Mucosa of descending colon (tissue), 3 donors: ENCODE data around the gene COL1A1. TPM values are rescaled to one million over a fixed set of nuclear protein-coding genes. Genes with fewer than 3 reads are reported as not detected.

Source experiments
- ATAC-seq: fragments of 200-7000 bp; cut with Tn5 transposase; one replicate; pipeline ENCODE4 v1.9.1; 2020; ENCODE audit warnings: mild to moderate bottlenecking, moderate library complexity
- DNase-seq, 3 donors: peaks; one replicate each; pipeline ENCODE4 v3.0.0-alpha.2; 2020
- H3K36me3 ChIP-seq: fragments of 200-600 bp; one replicate; pipeline ENCODE4 v1.8.0; 2021; ENCODE audit warnings: low read depth, mild to moderate bottlenecking
- H3K4me1 ChIP-seq: fragments of 200-600 bp; one replicate; pipeline ENCODE4 v1.8.0; 2021; ENCODE audit warnings: low read depth, mild to moderate bottlenecking
- H3K4me3 ChIP-seq: fragments of 200-600 bp; one replicate; pipeline ENCODE4 v1.8.0; 2021; ENCODE audit warnings: mild to moderate bottlenecking
- H3K9me3 ChIP-seq: fragments of 200-600 bp; one replicate; pipeline ENCODE4 v1.8.0; 2021; ENCODE audit warnings: mild to moderate bottlenecking
- CTCF ChIP-seq: fragments of 200-600 bp; IDR thresholded peaks from one replicate; pipeline ENCODE4 v1.8.0; 2022; ENCODE audit warnings: antibody characterized with exemption, mild to moderate bottlenecking
- intact Hi-C, 2 donors: fragments of 100-400 bp; cut with DNase I in 1 of 2; cut with micrococcal nuclease in 1 of 2; formaldehyde crosslinking; loops; one replicate each; pipeline versions ENCODE4 v1.11.0 to v1.11.1; 2022; cut with DNase I, micrococcal nuclease
- total RNA-seq, 3 donors: library from RNA; stranded (reverse); fragmentation: NEBNext Ultra II Directional in 2 of 3; extraction: Animal tissue kit (Norgen Biotek cat#: 25700) in 2 of 3; gene quantifications; one replicate each; pipeline versions ENCODE4 v1.2.1 to v1.2.4, GENCODE V29; 2021 to 2023
- donor health status: DM: no; HTN: no; CAD: no; lungs with moderate emphysema.
- donor health status: DM: no; HTN: no; CAD: no.
- donor health status: DM: no; HTN: yes; CAD: no.

The COL1A1 gene
- total RNA-seq, 3 donors from 2014 or later = 53.0 to 248 (median 160) TPM

DNA sequence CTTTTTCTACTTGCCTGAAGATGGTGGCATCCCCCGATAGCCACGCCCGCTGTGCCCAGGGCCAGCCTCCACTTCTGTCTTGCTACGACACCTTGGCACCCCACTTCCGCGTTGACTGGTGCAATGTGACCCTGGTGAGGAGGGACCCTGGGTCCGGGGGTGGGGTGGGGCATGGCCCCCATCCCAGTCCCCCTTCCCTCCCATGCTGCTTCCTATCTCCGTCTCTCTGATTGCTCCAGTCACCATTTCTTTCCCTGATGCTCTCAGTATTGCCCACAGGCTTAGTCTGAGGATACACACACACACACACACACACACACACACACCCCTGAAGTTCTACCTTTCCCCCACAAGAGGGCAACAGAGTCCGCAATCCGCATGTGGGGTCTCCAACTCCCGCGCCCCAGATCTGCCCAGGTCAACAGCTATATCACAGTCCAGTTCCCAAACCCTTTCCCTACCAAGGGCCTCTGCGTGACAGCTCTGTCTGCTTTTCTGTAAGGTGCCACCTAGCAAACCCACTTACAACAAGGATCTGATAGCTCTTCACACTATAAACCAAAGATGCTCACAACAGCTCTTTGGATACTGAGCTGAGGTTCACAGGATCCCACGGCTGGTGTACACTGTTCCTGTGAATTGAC is 32.2 kb downstream of the COL1A1 start:
- Histone ChIP-seq H3K4me1 (no peaks in the 10 kb centered on the region), H3K36me3 (no peaks in the 10 kb centered on the region), H3K4me3 (no peak overlapping the region), H3K9me3 (no peaks in the 10 kb centered on the region)
- peak; percentile 14 for TF ChIP-seq CTCF
- DNase-seq (peak in 2 of 3 donors; percentile 62 to 66), ATAC-seq (peak; percentile 78)
- intact Hi-C loops = loop anchor here in 1 of 2 donors (10.0 kb wide), 1 partner anchor 54 kb away; no protein-coding TSS in a partner anchor

GRCh38 chr17:50168319-50168718 is 33.1 kb downstream of the COL1A1 start:
- Histone ChIP-seq H3K4me3 (no peak overlapping the region), H3K36me3 (no peaks in the 10 kb centered on the region), H3K9me3 (no peaks in the 10 kb centered on the region), H3K4me1 (no peaks in the 10 kb centered on the region)
- no peak for TF ChIP-seq CTCF
- ATAC-seq = no peak
- intact Hi-C loops = loop anchor here in 1 of 2 donors (10.0 kb wide), 1 partner anchor 54 kb away; no protein-coding TSS in a partner anchor
- peak in 2 of 3 donors; percentile 15 to 49 for DNase-seq

DNA sequence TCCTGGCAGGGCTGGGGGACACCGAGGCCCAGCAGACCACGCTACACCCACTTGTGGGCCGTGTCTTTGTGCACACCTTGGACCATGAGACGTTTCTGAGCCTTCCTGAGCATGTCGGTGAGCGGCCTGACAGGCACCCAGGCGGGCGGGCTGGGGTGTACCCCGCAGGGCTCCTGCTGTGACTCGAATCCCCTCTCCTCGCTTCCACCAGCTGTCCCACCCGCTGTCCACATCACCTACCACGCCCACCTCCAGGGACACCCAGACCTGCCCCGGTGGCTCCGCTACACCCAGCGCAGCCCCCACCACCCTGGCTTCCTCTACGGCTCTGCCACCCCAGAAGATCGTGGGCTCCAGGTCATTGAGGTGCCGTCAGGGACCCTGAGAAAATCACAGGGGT is 34.1 kb downstream of the COL1A1 start:
- intact Hi-C loops = loop anchor here in 1 of 2 donors (10.0 kb wide), 1 partner anchor 53 kb away; no protein-coding TSS in a partner anchor
- DNase-seq = peak in 1 of 3 donors; percentile 52
- H3K9me3 ChIP-seq = no peaks in the 10 kb centered on the region
- H3K4me3 ChIP-seq = no peak overlapping the region
- H3K36me3 ChIP-seq = no peaks in the 10 kb centered on the region
- H3K4me1 ChIP-seq = no peaks in the 10 kb centered on the region
- TF ChIP-seq CTCF = no peak
- no peak for ATAC-seq

GRCh38 chr17:50166518-50167181 is 34.8 kb downstream of the COL1A1 start:
- Histone ChIP-seq H3K36me3 (no peaks in the 10 kb centered on the region), H3K9me3 (no peaks in the 10 kb centered on the region), H3K4me3 (no peak overlapping the region), H3K4me1 (peaks cover 3% of the 10 kb centered on the region)
- no peak for ATAC-seq
- no peak for TF ChIP-seq CTCF
- peak in 1 of 3 donors; percentile 17 for DNase-seq
- intact Hi-C loops = loop anchor here in 1 of 2 donors (10.0 kb wide), 1 partner anchor 52 kb away; no protein-coding TSS in a partner anchor

GRCh38 chr17:50165867-50166517 is 35.4 kb downstream of the COL1A1 start, which contains the start of gene SGCA:
TSS of gene SGCA (plus strand) at chr17:50166005. CDS start at chr17:50166041, 36 bp downstream.
- no peak for ATAC-seq
- H3K4me3 ChIP-seq = no peak within 1 kb of the TSS

More at GRCh38 chr17:50165867-50166517, 35.4 kb downstream of the COL1A1 start, which contains the start of gene SGCA:
- Histone ChIP-seq H3K4me1 (peaks cover 4% of the 10 kb centered on the region), H3K36me3 (no peaks in the 10 kb centered on the region), H3K9me3 (no peaks in the 10 kb centered on the region)
- no peak for TF ChIP-seq CTCF
- peak in 1 of 3 donors; percentile 46 for DNase-seq
- intact Hi-C loops = loop anchor here in 1 of 2 donors (10.0 kb wide), 1 partner anchor 51 kb away; no protein-coding TSS in a partner anchor
